DND-41 (cell line): ENCODE results near the gene LIMS1.

Experiments
- ATAC-seq: fragments of 200-7000 bp; cut with Tn5 transposase; 3 replicates; pipeline ENCODE4 v1.9.1; 2021; ENCODE audit warnings: low read depth; ENCODE audit not compliant: insufficient read depth
- DNase-seq: peaks from one replicate; pipeline ENCODE4 v3.0.0-alpha.2; 2020
- H2AFZ ChIP-seq: 2 replicates; pipeline ENCODE4 v1.6.0; 2012; ENCODE audit warnings: low read depth, low read length
- H3K27ac ChIP-seq: 2 replicates; pipeline ENCODE4 v1.5.1; 2012; ENCODE audit warnings: low read length, inconsistent platforms
- H3K27me3 ChIP-seq: fragments of 200-600 bp; sonication (generic); 2 replicates; pipeline ENCODE4 v1.6.0; 2012; ENCODE audit warnings: low read length, mild to moderate bottlenecking, inconsistent platforms; ENCODE audit not compliant: insufficient read depth, poor library complexity
- H3K36me3 ChIP-seq: 2 replicates; pipeline ENCODE4 v1.5.1; 2012; ENCODE audit warnings: low read length, inconsistent platforms; ENCODE audit not compliant: insufficient read depth
- H3K4me1 ChIP-seq: 2 replicates; pipeline ENCODE4 v1.5.1; 2012; ENCODE audit warnings: mild to moderate bottlenecking, low read length; ENCODE audit not compliant: insufficient read depth
- H3K4me2 ChIP-seq: 2 replicates; pipeline ENCODE4 v1.6.0; 2012; ENCODE audit warnings: mild to moderate bottlenecking, moderate library complexity, low read length, inconsistent platforms; ENCODE audit not compliant: insufficient read depth
- H3K4me3 ChIP-seq, 2 experiments: fragments of 200-600 bp in 1 of 2; shearing (Covaris generic) in 1 of 2; 2 replicates each; pipeline ENCODE4 v1.5.1; 2012 to 2016; ENCODE audit warnings: inconsistent platforms in 2 of 2, low read length in 2 of 2, mild to moderate bottlenecking in 2 of 2, low read depth in 1 of 2, moderate library complexity in 1 of 2
- H3K79me2 ChIP-seq: 2 replicates; pipeline ENCODE4 v1.6.0; 2012; ENCODE audit warnings: low read length, inconsistent platforms; ENCODE audit not compliant: insufficient read depth
- H3K9ac ChIP-seq: 2 replicates; pipeline ENCODE4 v1.6.0; 2012; ENCODE audit warnings: low read depth, mild to moderate bottlenecking, inconsistent platforms, low read length, moderate library complexity
- H3K9me3 ChIP-seq: 2 replicates; pipeline ENCODE4 v1.5.1; 2012; ENCODE audit warnings: low read length, moderate library complexity, mild to moderate bottlenecking, inconsistent platforms; ENCODE audit not compliant: insufficient read depth, severe bottlenecking
- H4K20me1 ChIP-seq: 2 replicates; pipeline ENCODE4 v1.6.0; 2012; ENCODE audit warnings: low read length; ENCODE audit not compliant: insufficient read depth
- CTCF ChIP-seq: IDR thresholded peaks from 2 replicates; pipeline ENCODE4 v1.5.1; 2012; ENCODE audit warnings: borderline replicate concordance, low read length, moderate library complexity, mild to moderate bottlenecking; ENCODE audit not compliant: poor library complexity, severe bottlenecking; ENCODE audit errors: extremely low read depth
- EZH2 ChIP-seq: IDR thresholded peaks from 3 replicates; pipeline ENCODE4 v1.6.1; 2012; ENCODE audit warnings: borderline replicate concordance, low read depth, mild to moderate bottlenecking, moderate library complexity, low read length, inconsistent platforms; ENCODE audit not compliant: severe bottlenecking

Gene LIMS1

GRCh38 chr2:108560895-108561530 is 26.7 kb downstream of the LIMS1 start:
- Histone ChIP-seq H3K27ac (no peak overlapping the region), H3K36me3 (no peaks in the 10 kb centered on the region), H3K9me3 (no peaks in the 10 kb centered on the region), H2AFZ (no peak overlapping the region), H3K27me3 (no peaks in the 10 kb centered on the region), H3K9ac (no peak overlapping the region), H4K20me1 (peaks cover 13% of the 10 kb centered on the region; the same call in 1 of the 2 replicates), H3K4me3 (no peak overlapping the region), H3K79me2 (peaks cover 20% of the 10 kb centered on the region), H3K4me2 (no peak overlapping the region), H3K4me1 (no peaks in the 10 kb centered on the region)
- TF ChIP-seq CTCF (no peak), EZH2 (no peak)
- ATAC-seq (no peak), DNase-seq (no peak)

GRCh38 chr2:108562274-108562673 is 28.0 kb downstream of the LIMS1 start:
- no peak for ATAC-seq
- H3K4me3 ChIP-seq = no peak overlapping the region

DNA sequence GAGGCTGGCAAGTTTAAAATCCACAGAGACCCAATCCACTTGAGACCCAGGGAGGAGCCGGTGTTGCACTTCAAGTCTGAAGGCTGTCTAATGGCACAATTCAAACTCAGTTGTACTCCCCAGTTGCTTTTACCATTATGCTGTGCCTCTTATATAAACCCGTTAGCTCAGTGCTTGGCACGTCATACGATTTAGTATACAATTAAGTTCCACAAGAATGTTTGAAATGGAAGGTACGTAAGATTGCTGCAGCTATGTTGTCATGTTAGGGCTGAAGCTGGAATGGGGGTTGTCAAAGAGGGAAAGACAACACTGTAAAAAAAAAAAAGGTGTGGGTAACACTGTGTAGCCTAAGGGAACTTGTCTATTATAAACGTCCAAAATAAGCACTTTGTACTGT is 30.2 kb downstream of the LIMS1 start:
- ATAC-seq = no peak
- H3K36me3 ChIP-seq = no peaks in the 10 kb centered on the region
- H3K79me2 ChIP-seq = peaks cover 11% of the 10 kb centered on the region

More at GRCh38 chr2:108562274-108562673, 28.0 kb downstream of the LIMS1 start:
- Histone ChIP-seq H3K27me3 (no peaks in the 10 kb centered on the region), H3K9ac (no peak overlapping the region), H2AFZ (no peak overlapping the region), H3K27ac (no peak overlapping the region), H4K20me1 (peaks cover 6% of the 10 kb centered on the region; the same call in 1 of the 2 replicates), H3K9me3 (no peaks in the 10 kb centered on the region), H3K36me3 (no peaks in the 10 kb centered on the region), H3K79me2 (peaks cover 11% of the 10 kb centered on the region), H3K4me1 (no peaks in the 10 kb centered on the region), H3K4me2 (no peak overlapping the region)
- no peak for TF ChIP-seq CTCF
- DNase-seq = no peak

More for the DNA sequence above, 30.2 kb downstream of the LIMS1 start:
- Histone ChIP-seq H3K27ac (no peak overlapping the region), H3K4me2 (no peak overlapping the region), H3K9me3 (no peaks in the 10 kb centered on the region), H3K4me1 (no peaks in the 10 kb centered on the region), H3K4me3 (no peak overlapping the region), H4K20me1 (peaks cover 6% of the 10 kb centered on the region; the same call in 1 of the 2 replicates), H3K27me3 (no peaks in the 10 kb centered on the region), H3K9ac (no peak overlapping the region), H2AFZ (no peak overlapping the region)
- DNase-seq = no peak
- TF ChIP-seq EZH2 = no peak
- no peak for TF ChIP-seq CTCF
